Measurements from ENCODE around the gene MEF2D. TPM values are rescaled to one million over a fixed set of nuclear protein-coding genes. Genes with fewer than 3 reads are reported as not detected.

MEF2D gene
- total RNA-seq, 5 donors from 2014 or later (not counting 1 experiment from before 2014, with no cell fraction given): 60.7 to 133 (median 79.3) TPM

- POLR2A ChIA-PET: interaction anchor here in 1 of 2 donors (1.2 kb wide), 1 partner anchor 69 kb away, joined by 3 read pairs; no protein-coding TSS in a partner anchor
- no peak overlapping the region for H3K27ac ChIP-seq (ENCODE audit: low read length)
Observed at GRCh38 chr1:156431769-156432668, 68.6 kb downstream of the MEF2D start.

GRCh38 chr1:156431366-156431765 lies 69.2 kb downstream of the MEF2D start:
- H3K9me3 Mint-ChIP-seq: no peaks in the 10 kb centered on the region
- peaks cover 2 to 16% of the 10 kb centered on the region in 2 experiments for H3K4me1 ChIP-seq (ENCODE audit: control insufficient read depth in 1 of 2, extremely low read depth in 1 of 2, insufficient read depth in 2 of 2, low read length in 2 of 2)
- H3K27me3 Mint-ChIP-seq: peaks cover 84 to 90% of the 10 kb centered on the region in 2 donors
- peaks cover 7 to 15% (median 7%) of the 10 kb centered on the region in 3 donors for H3K4me1 Mint-ChIP-seq
- H3K4me3 Mint-ChIP-seq: no peak overlapping the region
- H3K27me3 ChIP-seq (replicated peaks in 1 of 2; ENCODE audit: control insufficient read depth in 2 of 2, extremely low read depth in 1 of 2, insufficient read depth in 2 of 2, low read length in 1 of 2): peaks cover 26 to 82% of the 10 kb centered on the region in 2 experiments
- no peaks in the 10 kb centered on the region for H3K36me3 Mint-ChIP-seq
- CTCF ChIA-PET: interaction anchor here in 1 of 2 donors (0.8 to 5.3 kb wide), 3 partner anchors 11 to 46 kb away, joined by 4 to 23 read pairs (median 4); no protein-coding TSS in a partner anchor
- WGBS (ENCODE audit: insufficient coverage): no CpG with 5 or more reads among the region's 4 CpGs
- DNase-seq: no peak
- POLR2A ChIA-PET: interaction anchor here in 1 of 2 donors (0.6 to 1.2 kb wide), 3 partner anchors 18 to 143 kb away, joined by 3 to 5 read pairs (median 4); no protein-coding TSS in a partner anchor
- no peak for ATAC-seq (replicated peaks in 1 of 4)
- no peak overlapping the region for H3K4me3 ChIP-seq (ENCODE audit: control insufficient read depth in 1 of 2, extremely low read depth in 1 of 2, low read length in 1 of 2)
- H3K27ac ChIP-seq (ENCODE audit: low read length): no peak overlapping the region
- no peak overlapping the region for H3K27ac Mint-ChIP-seq
- no peaks in the 10 kb centered on the region for H3K9me3 ChIP-seq
- no peaks in the 10 kb centered on the region for H3K36me3 ChIP-seq (ENCODE audit: control insufficient read depth in 2 of 2, extremely low read depth in 1 of 2, insufficient read depth in 1 of 2, low read length in 1 of 2)

More at GRCh38 chr1:156431769-156432668, 68.6 kb downstream of the MEF2D start:
- H3K36me3 ChIP-seq (ENCODE audit: control insufficient read depth in 2 of 2, extremely low read depth in 1 of 2, insufficient read depth in 1 of 2, low read length in 1 of 2): no peaks in the 10 kb centered on the region
- CTCF ChIA-PET: interaction anchor here in 1 of 2 donors (0.7 to 5.3 kb wide), 4 partner anchors 12 to 157 kb away, joined by 3 to 23 read pairs (median 4); no protein-coding TSS in a partner anchor
- no peak for ATAC-seq (replicated peaks in 1 of 4)
- no peaks in the 10 kb centered on the region for H3K9me3 Mint-ChIP-seq
- no CpG with 5 or more reads among the region's 12 CpGs for WGBS (ENCODE audit: insufficient coverage)
- H3K4me1 ChIP-seq (ENCODE audit: control insufficient read depth in 1 of 2, extremely low read depth in 1 of 2, insufficient read depth in 2 of 2, low read length in 2 of 2): peaks cover 3 to 23% of the 10 kb centered on the region in 2 experiments
- no peak overlapping the region for H3K4me3 Mint-ChIP-seq
- peaks cover 9 to 21% (median 12%) of the 10 kb centered on the region in 3 donors for H3K4me1 Mint-ChIP-seq
- H3K27ac Mint-ChIP-seq: no peak overlapping the region
- no peak for DNase-seq
- H3K27me3 ChIP-seq (replicated peaks in 1 of 2; ENCODE audit: control insufficient read depth in 2 of 2, extremely low read depth in 1 of 2, insufficient read depth in 2 of 2, low read length in 1 of 2): peaks cover 21 to 84% of the 10 kb centered on the region in 2 experiments
- no peaks in the 10 kb centered on the region for H3K9me3 ChIP-seq
- H3K4me3 ChIP-seq (ENCODE audit: control insufficient read depth in 1 of 2, extremely low read depth in 1 of 2, low read length in 1 of 2): no peak overlapping the region
- H3K36me3 Mint-ChIP-seq: no peaks in the 10 kb centered on the region
- peaks cover 82 to 90% of the 10 kb centered on the region in 2 donors for H3K27me3 Mint-ChIP-seq

- POLR2A ChIA-PET: interaction anchor here in 1 of 2 donors (0.6 to 1.2 kb wide), 3 partner anchors 19 to 142 kb away, joined by 3 to 5 read pairs (median 4); no protein-coding TSS in a partner anchor
- Mint-ChIP-seq H3K36me3 (no peaks in the 10 kb centered on the region), H3K27ac (no peak overlapping the region), H3K27me3 (peaks cover 87 to 93% of the 10 kb centered on the region in 2 donors), H3K4me3 (no peak overlapping the region), H3K9me3 (no peaks in the 10 kb centered on the region), H3K4me1 (peaks cover 6 to 12% (median 7%) of the 10 kb centered on the region in 3 donors)
- no CpG with 5 or more reads among the region's 3 CpGs for WGBS (ENCODE audit: insufficient coverage)
- Histone ChIP-seq H3K27ac (ENCODE audit: low read length) (no peak overlapping the region), H3K9me3 (no peaks in the 10 kb centered on the region), H3K4me1 (ENCODE audit: control insufficient read depth in 1 of 2, extremely low read depth in 1 of 2, insufficient read depth in 2 of 2, low read length in 2 of 2) (peaks cover 0 to 11% of the 10 kb centered on the region in 2 experiments), H3K36me3 (ENCODE audit: control insufficient read depth in 2 of 2, extremely low read depth in 1 of 2, insufficient read depth in 1 of 2, low read length in 1 of 2) (no peaks in the 10 kb centered on the region), H3K4me3 (ENCODE audit: control insufficient read depth in 1 of 2, extremely low read depth in 1 of 2, low read length in 1 of 2) (no peak overlapping the region), H3K27me3 (replicated peaks in 1 of 2; ENCODE audit: control insufficient read depth in 2 of 2, extremely low read depth in 1 of 2, insufficient read depth in 2 of 2, low read length in 1 of 2) (peaks cover 31 to 79% of the 10 kb centered on the region in 2 experiments)
- DNase-seq (no peak), ATAC-seq (replicated peaks in 1 of 4) (no peak)
- CTCF ChIA-PET: interaction anchor here (0.6 to 5.3 kb wide), 2 partner anchors 45 kb away, joined by 3 to 23 read pairs; no protein-coding TSS in a partner anchor
Observed at GRCh38 chr1:156430866-156431265, 69.7 kb downstream of the MEF2D start.

GRCh38 chr1:156430303-156430702 lies 70.3 kb downstream of the MEF2D start:
- H3K9me3 Mint-ChIP-seq: no peaks in the 10 kb centered on the region
- no peak overlapping the region for H3K27ac Mint-ChIP-seq
- Histone ChIP-seq H3K9me3 (no peaks in the 10 kb centered on the region), H3K4me3 (ENCODE audit: control insufficient read depth in 1 of 2, extremely low read depth in 1 of 2, low read length in 1 of 2) (no peak overlapping the region), H3K27me3 (replicated peaks in 1 of 2; ENCODE audit: control insufficient read depth in 2 of 2, extremely low read depth in 1 of 2, insufficient read depth in 2 of 2, low read length in 1 of 2) (peaks cover 32 to 74% of the 10 kb centered on the region in 2 experiments), H3K4me1 (ENCODE audit: control insufficient read depth in 1 of 2, extremely low read depth in 1 of 2, insufficient read depth in 2 of 2, low read length in 2 of 2) (peaks cover 0 to 6% of the 10 kb centered on the region in 2 experiments), H3K27ac (ENCODE audit: low read length) (no peak overlapping the region), H3K36me3 (ENCODE audit: control insufficient read depth in 2 of 2, extremely low read depth in 1 of 2, insufficient read depth in 1 of 2, low read length in 1 of 2) (no peaks in the 10 kb centered on the region)
- DNase-seq (no peak), ATAC-seq (replicated peaks in 1 of 4) (no peak)
- H3K4me3 Mint-ChIP-seq: no peak overlapping the region
- H3K4me1 Mint-ChIP-seq: peaks cover 3 to 6% (median 4%) of the 10 kb centered on the region in 3 donors
- ChIA-PET POLR2A (no interaction called here), CTCF (interaction anchor here (0.6 to 5.3 kb wide), 3 partner anchors 45 to 70 kb away, joined by 3 to 23 read pairs (median 4); partner anchors contain the start of gene MEF2D (in 1 of the 2))
- H3K36me3 Mint-ChIP-seq: no peaks in the 10 kb centered on the region
- H3K27me3 Mint-ChIP-seq: peaks cover 85 to 91% of the 10 kb centered on the region in 2 donors
- 0% methylated on average over 5 of the region's 7 CpGs for WGBS (ENCODE audit: insufficient coverage)

GRCh38 chr1:156429313-156430060 lies 71.1 kb downstream of the MEF2D start:
- Histone ChIP-seq H3K9me3 (no peaks in the 10 kb centered on the region), H3K27me3 (replicated peaks in 1 of 2; ENCODE audit: control insufficient read depth in 2 of 2, extremely low read depth in 1 of 2, insufficient read depth in 2 of 2, low read length in 1 of 2) (peaks cover 33 to 70% of the 10 kb centered on the region in 2 experiments), H3K36me3 (ENCODE audit: control insufficient read depth in 2 of 2, extremely low read depth in 1 of 2, insufficient read depth in 1 of 2, low read length in 1 of 2) (no peaks in the 10 kb centered on the region), H3K4me1 (ENCODE audit: control insufficient read depth in 1 of 2, extremely low read depth in 1 of 2, insufficient read depth in 2 of 2, low read length in 2 of 2) (no peaks in the 10 kb centered on the region), H3K4me3 (ENCODE audit: control insufficient read depth in 1 of 2, extremely low read depth in 1 of 2, low read length in 1 of 2) (no peak overlapping the region), H3K27ac (ENCODE audit: low read length) (no peak overlapping the region)
- Mint-ChIP-seq H3K4me3 (no peak overlapping the region), H3K36me3 (no peaks in the 10 kb centered on the region), H3K27me3 (peaks cover 82 to 90% of the 10 kb centered on the region in 2 donors), H3K4me1 (no peaks in the 10 kb centered on the region), H3K9me3 (no peaks in the 10 kb centered on the region), H3K27ac (peak overlapping the region in 1 of 2 donors; percentile 25)
- ChIA-PET POLR2A (no interaction called here), CTCF (interaction anchor here in 1 of 2 donors (0.6 to 5.3 kb wide), 2 partner anchors 44 to 71 kb away, joined by 4 to 23 read pairs; partner anchors contain the start of gene MEF2D)
- ATAC-seq (replicated peaks in 1 of 4) (no peak), DNase-seq (no peak)
- WGBS (ENCODE audit: insufficient coverage): 20% methylated on average over 1 of the region's 13 CpGs

Measured in T-cell (primary cell).